GM04503 (cell line): ENCODE measurements around the gene EBLN2.
"Not testable (repeated sequence)": the region's sequence is repeated elsewhere in the genome, so short reads cannot be mapped to it uniquely, and the experiment has no call there.

ENCODE experiments used
- DNase-seq: peaks from one replicate; pipeline ENCODE4 v3.0.0-alpha.2; 2012; ENCODE audit warnings: low read depth

EBLN2 gene

DNA sequence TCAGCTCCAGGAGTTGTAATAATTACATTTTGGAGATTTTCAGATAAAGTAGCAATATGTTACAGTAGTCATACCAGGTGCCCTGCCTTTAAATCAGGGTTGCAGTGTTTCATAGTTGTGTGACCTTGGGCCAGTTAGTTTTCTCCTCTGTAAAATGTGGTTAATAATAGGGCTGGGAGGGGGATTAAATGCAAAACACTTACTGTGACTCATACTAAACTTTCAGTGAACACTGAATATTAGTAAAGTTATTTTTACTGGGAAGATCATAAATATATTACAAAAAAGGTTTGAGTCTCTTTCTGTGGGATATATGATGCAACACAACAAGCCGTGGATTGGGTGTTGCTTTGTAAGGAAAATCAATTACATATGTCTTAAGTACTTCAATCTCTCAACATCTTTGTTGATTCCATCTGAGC is 1.1 kb upstream of the EBLN2 start:
- no peak for DNase-seq

- DNase-seq, result not testable (repeated sequence)
Observed at GRCh38 chr3:73066243-73066642, 4.8 kb downstream of the EBLN2 start.

- DNase-seq, result no peak
Observed at GRCh38 chr3:73068419-73068818, 7.0 kb downstream of the EBLN2 start.

GRCh38 chr3:73069187-73069586 is 7.7 kb downstream of the EBLN2 start:
- no peak for DNase-seq

- DNase-seq, result no peak
Observed at GRCh38 chr3:73069775-73070444, 8.5 kb downstream of the EBLN2 start.

DNA sequence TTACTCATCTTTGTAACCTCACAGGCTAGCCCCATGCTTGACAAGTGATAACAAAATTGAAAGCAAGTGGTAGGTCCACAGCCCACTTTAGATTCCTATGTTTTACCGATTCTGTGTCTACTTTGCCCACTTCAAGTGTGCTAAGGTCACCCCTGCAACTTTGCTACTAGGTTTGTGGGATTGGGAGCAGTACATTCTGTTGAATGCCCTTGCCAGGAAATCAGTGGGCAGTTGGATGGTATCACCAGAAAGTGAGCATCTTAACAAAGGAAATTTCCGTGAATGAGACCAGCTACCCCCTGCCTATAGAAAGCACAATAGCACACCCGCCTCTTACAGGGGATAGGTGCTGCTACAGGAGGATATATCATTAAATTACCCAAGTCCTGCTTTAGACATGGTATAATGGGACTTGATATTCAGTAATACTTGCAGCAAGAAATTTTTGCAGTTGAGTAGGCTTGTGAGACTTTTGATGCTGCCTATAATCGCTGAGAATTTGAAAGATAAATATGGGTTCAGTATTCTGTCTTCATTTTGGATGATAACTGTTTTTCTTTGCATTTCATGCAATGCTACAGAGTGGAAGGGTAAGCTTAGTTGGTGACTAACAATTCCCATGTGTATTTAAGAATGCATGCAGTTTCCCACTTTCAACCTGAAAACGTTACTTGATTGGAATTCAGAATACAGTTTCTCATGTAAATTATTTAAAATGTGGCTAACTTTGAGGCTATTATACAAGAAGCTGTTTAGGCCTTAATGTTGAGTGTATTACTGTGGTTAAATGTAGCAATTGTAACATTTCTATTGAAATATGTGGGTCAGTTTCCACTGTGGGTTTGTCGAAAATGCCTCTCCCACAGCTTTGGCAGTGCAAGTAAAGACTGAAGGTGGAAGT is 9.5 kb downstream of the EBLN2 start:
- peak; percentile 87 for DNase-seq

GRCh38 chr3:73071952-73072351 is 10.5 kb downstream of the EBLN2 start:
- no peak for DNase-seq

GRCh38 chr3:73072634-73073033 is 11.2 kb downstream of the EBLN2 start:
- DNase-seq, result no peak

- DNase-seq, result no peak
Observed at GRCh38 chr3:73073091-73073707, 11.7 kb downstream of the EBLN2 start.

DNA sequence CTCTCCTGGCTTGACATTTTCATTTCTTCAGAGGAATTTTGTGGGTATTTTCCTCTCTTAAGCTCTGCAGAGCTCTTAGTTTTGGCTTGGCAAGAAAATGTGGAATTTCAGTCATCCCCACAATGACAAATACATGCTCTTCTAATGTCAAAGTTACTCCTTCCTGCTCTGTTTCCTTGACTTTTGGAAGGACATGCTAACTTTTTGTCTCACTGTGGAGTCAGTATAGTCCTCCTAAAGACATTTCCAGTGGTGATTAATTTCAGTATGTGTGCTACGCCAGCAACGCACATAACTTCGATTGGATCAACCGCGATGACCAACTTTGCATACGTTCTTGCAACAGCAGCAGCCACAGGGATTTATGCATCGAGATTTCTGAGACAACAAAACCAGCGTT is 13.3 kb downstream of the EBLN2 start:
- DNase-seq, result no peak

DNA sequence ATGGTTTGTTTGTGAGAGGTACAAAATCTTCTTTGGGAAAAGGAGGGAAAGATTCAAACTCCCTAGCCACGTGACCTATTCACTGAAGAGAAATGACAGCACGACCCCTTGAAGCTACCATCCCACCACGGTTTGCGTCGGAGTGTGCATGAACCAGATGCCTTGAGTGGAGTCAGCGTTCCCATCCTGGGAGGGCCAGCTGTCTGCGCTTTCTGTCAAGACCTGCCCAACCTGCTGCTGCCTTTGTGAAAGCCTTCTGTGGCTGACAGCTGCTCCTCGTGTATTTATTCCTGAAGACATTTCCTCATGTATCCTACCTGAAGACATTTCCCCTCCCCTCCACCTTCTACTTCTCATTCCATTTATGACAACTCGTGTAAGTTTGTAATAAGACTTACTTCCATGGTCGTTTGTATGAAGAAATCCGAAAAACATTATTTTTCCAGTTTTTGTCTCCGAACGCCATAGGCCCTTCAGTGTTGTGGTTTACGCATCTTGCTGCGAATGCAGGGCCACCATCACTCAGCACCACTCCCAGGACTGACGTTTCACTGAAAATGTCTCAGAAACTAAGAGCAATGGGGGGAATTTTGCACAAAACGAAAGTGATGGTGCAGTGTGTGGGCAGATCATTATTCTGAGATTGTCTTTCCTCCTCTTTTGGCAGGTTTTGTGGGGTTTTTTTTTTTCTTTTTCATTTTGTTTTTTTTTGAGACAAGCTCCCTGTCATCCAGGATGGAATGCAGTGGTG is 18.9 kb downstream of the EBLN2 start:
- DNase-seq, result no peak

DNA sequence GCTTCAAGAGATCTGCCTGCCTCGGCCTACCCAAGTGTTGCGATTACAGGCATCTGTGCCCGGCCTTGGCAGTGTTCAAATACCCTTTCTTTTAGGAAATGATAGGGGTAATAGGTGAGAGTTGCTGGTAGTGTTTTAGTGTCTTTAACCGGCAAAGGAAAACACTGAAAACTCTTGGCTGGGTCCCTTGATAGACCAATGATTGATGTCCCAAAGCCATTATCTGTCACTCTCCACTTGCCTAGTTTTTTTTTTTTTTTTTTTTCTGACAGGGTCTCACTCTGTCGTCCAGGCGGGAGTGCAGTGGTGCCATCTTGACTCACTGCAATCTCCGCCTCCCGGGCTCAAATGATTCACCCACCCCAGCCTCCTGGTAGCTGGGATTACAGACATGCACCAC is 19.7 kb downstream of the EBLN2 start:
- DNase-seq, result no peak

- DNase-seq, result no peak
Observed at GRCh38 chr3:73084170-73084569, 22.7 kb downstream of the EBLN2 start.

- no peak for DNase-seq
Observed at GRCh38 chr3:73086071-73086494, 24.6 kb downstream of the EBLN2 start.

GRCh38 chr3:73094129-73094528 is 32.7 kb downstream of the EBLN2 start:
- no peak for DNase-seq

DNA sequence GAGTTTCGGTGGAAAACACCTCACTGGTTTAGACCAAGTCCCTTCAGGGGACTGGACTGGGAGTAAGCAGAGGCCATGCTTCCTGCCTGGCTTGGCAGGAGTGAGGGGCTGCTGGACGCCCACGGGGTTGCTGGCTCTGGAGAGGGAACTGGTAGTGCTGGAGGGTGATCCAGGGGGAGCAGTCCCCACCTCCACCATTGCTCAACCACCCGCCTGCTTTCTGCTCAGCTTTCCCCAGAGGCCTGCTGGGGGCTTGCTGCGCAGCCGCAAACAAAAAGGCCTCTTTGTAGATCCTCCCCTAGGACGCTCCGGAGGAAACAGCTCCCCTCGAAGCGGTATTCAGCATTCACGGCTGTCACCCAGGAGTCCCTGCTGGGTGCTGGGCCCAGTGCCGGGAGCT is 33.5 kb downstream of the EBLN2 start:
- DNase-seq, result no peak

GRCh38 chr3:73096169-73096568 is 34.7 kb downstream of the EBLN2 start:
- DNase-seq, result no peak

- no peak for DNase-seq
Observed at GRCh38 chr3:73098026-73098425, 36.6 kb downstream of the EBLN2 start.

GRCh38 chr3:73098873-73099272 is 37.4 kb downstream of the EBLN2 start:
- no peak for DNase-seq

GRCh38 chr3:73100741-73101559 is 39.5 kb downstream of the EBLN2 start:
- DNase-seq, result peak; percentile 31

- DNase-seq, result no peak
Observed at GRCh38 chr3:73101881-73102280, 40.4 kb downstream of the EBLN2 start.
